Fibroblast of mammary gland (primary cell): ENCODE measurements around the gene SRCAP.
A peak's percentile ranks its signal among the peaks of the same experiment; 100 is the strongest.

Source experiments
- DNase-seq: peaks from one replicate; pipeline ENCODE4 v3.0.0-alpha.2; 2010; ENCODE audit warnings: low read depth
- H3K4me3 ChIP-seq: 2 replicates; pipeline ENCODE4 v1.5.1; 2011; ENCODE audit warnings: low read depth, mild to moderate bottlenecking, low read length, moderate library complexity; ENCODE audit not compliant: control insufficient read depth
- TF ChIP-seq, protein P1 (sequence below): conservative IDR thresholded peaks from 2 replicates; pipeline ENCODE4 v1.5.1; 2011; ENCODE audit warnings: low read depth, low read length, inconsistent platforms; ENCODE audit not compliant: control insufficient read depth, insufficient read depth

SRCAP gene

DNA sequence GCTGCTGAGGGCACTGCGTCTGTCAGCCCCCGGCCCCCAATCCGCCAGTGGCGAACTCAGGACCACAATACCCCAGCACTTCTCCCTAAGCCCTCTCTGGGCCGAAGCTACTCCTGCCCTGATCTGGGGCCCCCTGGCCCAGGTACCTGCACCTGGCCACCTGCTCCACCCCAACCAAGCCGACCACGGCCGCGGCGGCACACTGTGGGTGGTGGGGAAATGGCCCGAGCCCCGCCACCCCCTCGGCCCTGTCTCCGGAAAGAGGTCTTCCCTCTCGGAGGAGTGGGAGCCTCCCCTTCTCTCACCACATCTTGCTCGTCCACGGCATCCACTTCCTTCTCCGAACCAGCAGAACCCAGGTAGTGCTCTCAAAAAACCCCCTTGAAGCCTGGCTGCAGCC is 44.1 kb upstream of the SRCAP start:
- no peak for DNase-seq
- TF ChIP-seq, protein P1, sequence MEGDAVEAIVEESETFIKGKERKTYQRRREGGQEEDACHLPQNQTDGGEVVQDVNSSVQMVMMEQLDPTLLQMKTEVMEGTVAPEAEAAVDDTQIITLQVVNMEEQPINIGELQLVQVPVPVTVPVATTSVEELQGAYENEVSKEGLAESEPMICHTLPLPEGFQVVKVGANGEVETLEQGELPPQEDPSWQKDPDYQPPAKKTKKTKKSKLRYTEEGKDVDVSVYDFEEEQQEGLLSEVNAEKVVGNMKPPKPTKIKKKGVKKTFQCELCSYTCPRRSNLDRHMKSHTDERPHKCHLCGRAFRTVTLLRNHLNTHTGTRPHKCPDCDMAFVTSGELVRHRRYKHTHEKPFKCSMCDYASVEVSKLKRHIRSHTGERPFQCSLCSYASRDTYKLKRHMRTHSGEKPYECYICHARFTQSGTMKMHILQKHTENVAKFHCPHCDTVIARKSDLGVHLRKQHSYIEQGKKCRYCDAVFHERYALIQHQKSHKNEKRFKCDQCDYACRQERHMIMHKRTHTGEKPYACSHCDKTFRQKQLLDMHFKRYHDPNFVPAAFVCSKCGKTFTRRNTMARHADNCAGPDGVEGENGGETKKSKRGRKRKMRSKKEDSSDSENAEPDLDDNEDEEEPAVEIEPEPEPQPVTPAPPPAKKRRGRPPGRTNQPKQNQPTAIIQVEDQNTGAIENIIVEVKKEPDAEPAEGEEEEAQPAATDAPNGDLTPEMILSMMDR = no peak
- no peak overlapping the region for H3K4me3 ChIP-seq

DNA sequence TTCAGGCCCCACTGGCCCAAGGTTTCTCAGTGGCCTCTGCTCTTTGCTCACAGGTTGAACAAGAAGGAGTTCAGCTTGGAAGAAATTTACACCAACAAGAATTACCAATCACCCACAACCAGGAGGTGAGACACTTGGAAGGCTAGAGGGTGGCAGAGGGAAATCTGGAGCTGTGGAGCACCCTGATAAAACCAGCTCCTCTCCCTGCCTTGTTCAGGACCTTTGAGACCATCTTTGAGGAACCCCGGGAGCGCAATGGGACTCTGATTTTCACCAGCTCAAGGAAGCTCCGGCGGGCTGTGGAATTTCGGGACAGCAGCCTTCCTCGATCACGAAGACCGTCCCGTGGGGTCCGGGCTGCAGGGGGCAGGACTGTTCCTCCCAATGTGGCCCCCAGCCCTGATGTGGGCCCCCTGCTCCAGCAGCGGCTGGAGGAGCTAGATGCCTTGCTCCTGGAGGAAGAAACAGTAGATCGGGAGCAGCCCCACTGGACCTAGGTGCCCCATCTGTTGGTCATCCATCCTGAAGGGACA is 43.1 kb upstream of the SRCAP start:
- TF ChIP-seq, protein P1 = no peak
- no peak overlapping the region for H3K4me3 ChIP-seq
- DNase-seq = no peak

- TF ChIP-seq, protein P1 = no peak
- no peak for DNase-seq
- no peak overlapping the region for H3K4me3 ChIP-seq
Observed at GRCh38 chr16:30656388-30656787, 42.6 kb upstream of the SRCAP start.

GRCh38 chr16:30656974-30657865 is 41.8 kb upstream of the SRCAP start:
- H3K4me3 ChIP-seq = peak overlapping the region; percentile 53
- DNase-seq = no peak
- TF ChIP-seq, protein P1 = no peak

- DNase-seq = peak; percentile 100
- TF ChIP-seq, protein P1 = peak; percentile 43
- peak within 1 kb of the TSS; percentile 92 for H3K4me3 ChIP-seq
Observed at GRCh38 chr16:30657866-30658730, 40.9 kb upstream of the SRCAP start, which contains the start of gene FBRS. TSS of gene FBRS (plus strand) at chr16:30658431. CDS start at chr16:30659519, 1,088 bp downstream.

- TF ChIP-seq, protein P1 = no peak
- peak overlapping the region; percentile 92 for H3K4me3 ChIP-seq
- peak; percentile 95 for DNase-seq
Observed at GRCh38 chr16:30658731-30659506, 40.1 kb upstream of the SRCAP start.
